Activated CD4-positive, alpha-beta T cell treated with anti-CD3 and anti-CD28 coated beads, Interleukin-2, amount 50 U/mL, for 1 hour (primary cell): ENCODE data around the gene SAMD3.
"Not testable (repeated sequence)": the region's sequence is repeated elsewhere in the genome, so short reads cannot be mapped to it uniquely, and the experiment has no call there.

Source experiments
- DNase-seq: peaks from one replicate; pipeline ENCODE4 v3.0.0-alpha.2; 2020

Gene SAMD3

GRCh38 chr6:130207979-130208649, 14.6 kb downstream of the SAMD3 start:
- DNase-seq: no peak

- DNase-seq: no peak
Measured at GRCh38 chr6:130206479-130206878, 16.3 kb downstream of the SAMD3 start.

GRCh38 chr6:130204322-130204721, 18.4 kb downstream of the SAMD3 start:
- DNase-seq: no peak

- DNase-seq: no peak
Measured at GRCh38 chr6:130203370-130203769, 19.4 kb downstream of the SAMD3 start.

GRCh38 chr6:130202782-130203181, 20.0 kb downstream of the SAMD3 start:
- no peak for DNase-seq

- no peak for DNase-seq
Measured at GRCh38 chr6:130200020-130200419, 22.7 kb downstream of the SAMD3 start.

- no peak for DNase-seq
Measured at GRCh38 chr6:130198483-130199035, 24.2 kb downstream of the SAMD3 start.

- not testable (repeated sequence) for DNase-seq
Measured at GRCh38 chr6:130197816-130198482, 24.8 kb downstream of the SAMD3 start.

- not testable (repeated sequence) for DNase-seq
Measured at GRCh38 chr6:130194434-130194833, 28.3 kb downstream of the SAMD3 start.

GRCh38 chr6:130190701-130191690, 31.8 kb downstream of the SAMD3 start:
- no peak for DNase-seq

- DNase-seq: no peak
Measured at GRCh38 chr6:130189531-130190397, 33.0 kb downstream of the SAMD3 start.

- no peak for DNase-seq
Measured at GRCh38 chr6:130188207-130188899, 34.4 kb downstream of the SAMD3 start.

GRCh38 chr6:130187335-130188206, 35.2 kb downstream of the SAMD3 start:
- no peak for DNase-seq

GRCh38 chr6:130185658-130186057, 37.1 kb downstream of the SAMD3 start:
- DNase-seq: no peak

- no peak for DNase-seq
Measured at GRCh38 chr6:130183271-130184222, 39.2 kb downstream of the SAMD3 start.

GRCh38 chr6:130182466-130182865, 40.3 kb downstream of the SAMD3 start:
- DNase-seq: no peak

- no peak for DNase-seq
Measured at GRCh38 chr6:130178692-130179091, 44.1 kb downstream of the SAMD3 start.

- no peak for DNase-seq
Measured at GRCh38 chr6:130176378-130176777, 46.4 kb downstream of the SAMD3 start.

- DNase-seq: not testable (repeated sequence)
Measured at GRCh38 chr6:130173377-130174004, 49.3 kb downstream of the SAMD3 start.
